Measurements from ENCODE around the gene SRD5A3. TPM values are rescaled to one million over a fixed set of nuclear protein-coding genes. Genes with fewer than 3 reads are reported as not detected.

SRD5A3 gene
- total RNA-seq, 1 donor from 2014 or later, result 12.1 TPM

GRCh38 chr4:55395218-55395528, 49.1 kb downstream of the SRD5A3 start:
- Mint-ChIP-seq H3K4me3 (ENCODE audit: low read depth) (peak overlapping the region; percentile 93), H3K27ac (peak overlapping the region; percentile 95), H3K27me3 (peaks cover 6% of the 10 kb centered on the region), H3K36me3 (ENCODE audit: insufficient read depth) (peaks cover 5% of the 10 kb centered on the region), H3K9me3 (ENCODE audit: low read depth) (no peaks in the 10 kb centered on the region), H3K4me1 (ENCODE audit: low read depth) (peaks cover 25% of the 10 kb centered on the region)
- TF ChIP-seq CTCF (IDR thresholded peaks at IDR 0.05; ENCODE audit: unreplicated experiment), result peak; percentile 20
- no peak for DNase-seq (ENCODE audit: low spot score, unreplicated experiment)

GRCh38 chr4:55395529-55396307, 49.7 kb downstream of the SRD5A3 start, which contains the start of gene TMEM165:
Gene TMEM165, plus strand, starts transcription at chr4:55395957. Its CDS starts 233 bp downstream, at chr4:55396190.
- peaks cover 25% of the 10 kb centered on the region for H3K4me1 Mint-ChIP-seq (ENCODE audit: low read depth)
- peaks cover 8% of the 10 kb centered on the region for H3K36me3 Mint-ChIP-seq (ENCODE audit: insufficient read depth)
- peak; percentile 89 for DNase-seq (ENCODE audit: low spot score, unreplicated experiment)
- no peak for TF ChIP-seq CTCF (IDR thresholded peaks at IDR 0.05; ENCODE audit: unreplicated experiment)
- H3K27me3 Mint-ChIP-seq, result peaks cover 6% of the 10 kb centered on the region
- peak within 1 kb of the TSS; percentile 93 for H3K4me3 Mint-ChIP-seq (ENCODE audit: low read depth)
- H3K27ac Mint-ChIP-seq, result peak within 1 kb of the TSS; percentile 95
- no peaks in the 10 kb centered on the region for H3K9me3 Mint-ChIP-seq (ENCODE audit: low read depth)

GRCh38 chr4:55396308-55397125, 50.5 kb downstream of the SRD5A3 start:
- Mint-ChIP-seq H3K36me3 (ENCODE audit: insufficient read depth) (peaks cover 13% of the 10 kb centered on the region), H3K4me3 (ENCODE audit: low read depth) (peak overlapping the region; percentile 93), H3K27me3 (peaks cover 6% of the 10 kb centered on the region), H3K9me3 (ENCODE audit: low read depth) (no peaks in the 10 kb centered on the region), H3K27ac (peak overlapping the region; percentile 88), H3K4me1 (ENCODE audit: low read depth) (peaks cover 25% of the 10 kb centered on the region)
- TF ChIP-seq CTCF (IDR thresholded peaks at IDR 0.05; ENCODE audit: unreplicated experiment), result no peak
- peak; percentile 59 for DNase-seq (ENCODE audit: low spot score, unreplicated experiment)

GRCh38 chr4:55397126-55397436, 51.0 kb downstream of the SRD5A3 start:
- Mint-ChIP-seq H3K36me3 (ENCODE audit: insufficient read depth) (peaks cover 13% of the 10 kb centered on the region), H3K27ac (peak overlapping the region; percentile 88), H3K9me3 (ENCODE audit: low read depth) (no peaks in the 10 kb centered on the region), H3K4me1 (ENCODE audit: low read depth) (peaks cover 25% of the 10 kb centered on the region), H3K4me3 (ENCODE audit: low read depth) (peak overlapping the region; percentile 84), H3K27me3 (peaks cover 6% of the 10 kb centered on the region)
- DNase-seq (ENCODE audit: low spot score, unreplicated experiment), result no peak
- no peak for TF ChIP-seq CTCF (IDR thresholded peaks at IDR 0.05; ENCODE audit: unreplicated experiment)

- Mint-ChIP-seq H3K36me3 (ENCODE audit: insufficient read depth) (peaks cover 13% of the 10 kb centered on the region), H3K4me3 (ENCODE audit: low read depth) (peak overlapping the region; percentile 84), H3K27ac (peak overlapping the region; percentile 88), H3K27me3 (peaks cover 6% of the 10 kb centered on the region), H3K4me1 (ENCODE audit: low read depth) (peaks cover 25% of the 10 kb centered on the region), H3K9me3 (ENCODE audit: low read depth) (no peaks in the 10 kb centered on the region)
- no peak for DNase-seq (ENCODE audit: low spot score, unreplicated experiment)
- no peak for TF ChIP-seq CTCF (IDR thresholded peaks at IDR 0.05; ENCODE audit: unreplicated experiment)
Measured at GRCh38 chr4:55397520-55398321, 51.7 kb downstream of the SRD5A3 start.
